Measurements from ENCODE around the gene GRIPAP1.

DNA sequence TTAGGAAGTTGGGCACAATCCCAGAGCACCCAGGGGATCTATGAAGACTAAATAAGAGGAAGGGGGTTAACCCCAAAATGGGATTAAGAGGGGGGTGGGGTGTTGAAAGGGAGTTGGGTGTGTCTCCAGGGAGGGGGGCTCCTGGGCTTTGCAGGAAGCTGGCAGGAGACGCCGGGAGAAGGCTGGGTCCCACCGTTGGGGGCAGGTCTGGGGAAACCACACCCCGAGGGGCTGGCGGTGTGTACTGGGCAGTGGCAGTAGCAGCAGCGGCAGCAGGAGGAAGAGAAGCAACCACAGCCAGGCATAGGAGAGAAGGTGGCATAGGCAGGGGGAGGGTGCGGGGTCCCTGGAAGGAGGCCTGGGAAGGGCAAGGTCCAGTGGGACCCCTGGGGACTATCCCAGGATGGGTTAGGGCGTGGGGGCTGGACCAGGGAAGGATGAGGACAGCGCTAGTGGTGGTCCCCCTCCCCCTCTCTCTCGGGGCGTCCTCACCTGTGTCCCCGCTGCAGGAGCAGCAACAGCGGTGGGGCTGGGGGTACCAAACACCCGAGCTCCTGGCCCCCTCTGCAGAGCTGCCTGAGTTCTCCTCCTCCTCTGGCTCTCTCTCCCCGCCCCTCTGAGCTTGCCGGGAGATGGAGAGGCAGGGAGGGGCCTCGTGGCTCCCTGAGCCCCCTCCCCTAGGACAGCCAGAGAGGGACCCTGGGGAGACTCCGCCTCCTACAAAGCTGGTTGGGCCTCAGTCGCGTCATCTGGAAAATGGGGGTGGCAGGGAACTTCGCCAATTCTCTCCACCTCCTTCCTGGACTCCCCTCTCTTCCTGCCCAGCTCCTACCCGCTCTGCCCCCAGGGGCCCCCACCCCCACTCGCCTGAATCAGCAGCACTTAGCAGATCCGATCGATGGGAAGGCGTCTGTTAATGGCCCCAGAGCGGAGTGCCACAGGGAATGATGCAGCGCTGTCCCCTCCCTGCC lies 30.5 kb downstream of the GRIPAP1 start, which contains the start of gene KCND1:
- TF ChIP-seq, protein P1, sequence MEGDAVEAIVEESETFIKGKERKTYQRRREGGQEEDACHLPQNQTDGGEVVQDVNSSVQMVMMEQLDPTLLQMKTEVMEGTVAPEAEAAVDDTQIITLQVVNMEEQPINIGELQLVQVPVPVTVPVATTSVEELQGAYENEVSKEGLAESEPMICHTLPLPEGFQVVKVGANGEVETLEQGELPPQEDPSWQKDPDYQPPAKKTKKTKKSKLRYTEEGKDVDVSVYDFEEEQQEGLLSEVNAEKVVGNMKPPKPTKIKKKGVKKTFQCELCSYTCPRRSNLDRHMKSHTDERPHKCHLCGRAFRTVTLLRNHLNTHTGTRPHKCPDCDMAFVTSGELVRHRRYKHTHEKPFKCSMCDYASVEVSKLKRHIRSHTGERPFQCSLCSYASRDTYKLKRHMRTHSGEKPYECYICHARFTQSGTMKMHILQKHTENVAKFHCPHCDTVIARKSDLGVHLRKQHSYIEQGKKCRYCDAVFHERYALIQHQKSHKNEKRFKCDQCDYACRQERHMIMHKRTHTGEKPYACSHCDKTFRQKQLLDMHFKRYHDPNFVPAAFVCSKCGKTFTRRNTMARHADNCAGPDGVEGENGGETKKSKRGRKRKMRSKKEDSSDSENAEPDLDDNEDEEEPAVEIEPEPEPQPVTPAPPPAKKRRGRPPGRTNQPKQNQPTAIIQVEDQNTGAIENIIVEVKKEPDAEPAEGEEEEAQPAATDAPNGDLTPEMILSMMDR (conservative IDR thresholded peaks at IDR 0.05): no peak
- TF ChIP-seq ZFX (IDR thresholded peaks at IDR 0.05): no peak

Data from C4-2B (cell line).